Omental fat pad (tissue), 4 donors: ENCODE data around the gene MEGF11. TPM values are rescaled to one million over a fixed set of nuclear protein-coding genes. Genes with fewer than 3 reads are reported as not detected.

ENCODE experiments used
- ATAC-seq: fragments of 150-250 bp; one replicate; pipeline ENCODE4 v1.9.1; 2016; ENCODE audit warnings: mild to moderate bottlenecking, moderate library complexity; ENCODE audit not compliant: low FRiP score
- DNase-seq: peaks from one replicate; pipeline ENCODE4 v3.0.0-alpha.2; 2019; ENCODE audit warnings: low spot score
- CTCF ChIP-seq, 3 donors: fragments of 450-650 bp; IDR thresholded peaks; one replicate each; pipeline ENCODE4 v1.5.1; 2016 to 2017; ENCODE audit warnings: antibody characterized with exemption in 3 of 3, mild to moderate bottlenecking in 3 of 3, moderate library complexity in 2 of 3
- total RNA-seq, 4 donors: library from RNA; depleted of rRNA; stranded (reverse); fragments of >200 nt; gene quantifications; one replicate each; pipeline ENCODE4 v1.1.0, GENCODE V29; 2016

MEGF11 gene
- total RNA-seq, 4 donors from 2014 or later, result 0.47 TPM; not detected in 3

DNA sequence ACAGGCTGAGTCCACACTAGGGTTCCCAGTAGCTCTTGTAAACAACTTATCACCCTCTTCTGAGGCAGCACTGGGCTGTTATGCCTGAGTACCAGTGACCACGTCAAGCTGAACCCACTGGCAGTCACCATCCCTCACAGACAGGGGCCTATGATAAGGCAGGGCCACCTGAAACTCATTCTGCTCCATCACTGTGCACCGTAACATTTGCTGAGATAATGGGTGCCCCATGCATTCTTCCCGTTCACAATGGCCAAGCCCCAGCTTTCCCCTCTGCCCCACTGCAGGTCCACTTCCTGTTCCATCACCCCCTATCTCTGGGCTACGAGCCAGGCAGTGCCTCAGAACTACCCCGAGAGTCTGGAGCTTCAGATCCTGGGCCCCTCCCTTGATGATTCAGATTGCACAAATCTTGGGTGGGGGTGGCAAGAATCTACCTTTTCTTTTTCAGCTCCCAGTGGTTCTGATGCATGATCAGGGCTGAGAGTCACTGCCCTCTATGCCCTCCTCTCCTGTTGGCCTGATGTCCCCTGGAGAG lies 226.2 kb downstream of the MEGF11 start:
- peak; percentile 23 for ATAC-seq
- no peak for TF ChIP-seq CTCF (IDR thresholded peaks at IDR 0.05)
- DNase-seq, result no peak

DNA sequence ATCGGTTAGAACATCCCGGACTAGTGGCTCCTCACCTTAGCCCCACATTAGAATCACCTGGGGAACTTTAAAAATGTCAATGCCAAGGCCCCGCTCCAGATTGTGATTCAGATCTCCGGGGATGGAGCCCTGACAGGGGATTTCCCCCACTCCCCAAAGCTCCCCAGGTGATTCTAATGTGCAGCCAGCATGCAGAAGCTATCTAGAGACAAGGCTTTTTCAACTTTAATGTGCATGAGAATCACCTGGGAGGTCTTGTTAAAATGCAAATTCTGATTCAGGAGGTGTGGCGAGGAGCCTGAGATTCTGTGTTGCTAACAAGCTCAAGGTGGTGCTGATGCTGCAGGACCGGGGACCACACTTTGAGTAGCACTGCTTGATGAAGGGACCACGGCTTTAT lies 227.6 kb downstream of the MEGF11 start:
- ATAC-seq (no peak), DNase-seq (no peak)
- TF ChIP-seq CTCF (IDR thresholded peaks at IDR 0.05), result no peak

DNA sequence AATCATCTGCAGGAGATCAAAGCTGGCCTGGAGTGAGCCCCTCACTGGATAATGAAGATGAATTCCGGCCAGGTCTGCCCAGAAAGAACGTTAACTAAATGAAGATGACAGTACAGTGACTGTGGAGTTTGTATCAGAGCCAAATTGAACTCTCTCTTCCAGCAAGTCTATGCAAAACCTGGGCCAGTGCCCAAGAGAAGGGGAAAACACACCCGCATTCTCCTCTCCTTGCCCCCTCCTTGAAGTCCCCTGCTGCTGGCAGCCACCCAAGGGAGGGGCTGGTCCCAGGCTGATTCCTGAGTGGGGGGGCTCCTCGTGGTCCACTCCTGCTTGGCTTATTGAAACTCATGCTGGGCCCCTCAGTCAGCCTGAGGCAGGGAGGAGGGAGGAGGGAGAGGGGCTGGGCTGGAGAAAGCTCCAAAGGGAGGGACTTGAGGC lies 228.5 kb downstream of the MEGF11 start:
- no peak for TF ChIP-seq CTCF (IDR thresholded peaks at IDR 0.05)
- no peak for ATAC-seq
- DNase-seq, result no peak

DNA sequence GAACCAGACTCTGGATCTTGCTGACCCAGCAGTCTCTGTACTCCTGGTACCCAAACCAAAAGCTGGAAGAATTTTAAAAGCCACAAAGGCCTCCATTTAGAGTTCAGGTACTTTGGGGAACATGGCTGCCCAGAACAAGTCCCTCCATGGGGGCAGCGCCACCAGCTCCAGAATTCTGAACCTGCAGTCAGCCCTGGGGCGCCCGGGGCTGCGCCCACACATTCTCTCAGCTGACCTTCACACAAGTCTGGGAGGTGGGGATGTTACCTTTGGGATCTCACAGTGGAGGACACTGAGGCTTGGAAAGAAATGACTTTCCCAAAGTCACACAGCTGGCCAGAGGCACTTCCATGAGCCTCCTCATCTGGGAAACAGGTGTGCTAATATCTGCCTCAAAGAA lies 229.4 kb downstream of the MEGF11 start:
- no peak for ATAC-seq
- TF ChIP-seq CTCF (IDR thresholded peaks at IDR 0.05), result no peak

DNA sequence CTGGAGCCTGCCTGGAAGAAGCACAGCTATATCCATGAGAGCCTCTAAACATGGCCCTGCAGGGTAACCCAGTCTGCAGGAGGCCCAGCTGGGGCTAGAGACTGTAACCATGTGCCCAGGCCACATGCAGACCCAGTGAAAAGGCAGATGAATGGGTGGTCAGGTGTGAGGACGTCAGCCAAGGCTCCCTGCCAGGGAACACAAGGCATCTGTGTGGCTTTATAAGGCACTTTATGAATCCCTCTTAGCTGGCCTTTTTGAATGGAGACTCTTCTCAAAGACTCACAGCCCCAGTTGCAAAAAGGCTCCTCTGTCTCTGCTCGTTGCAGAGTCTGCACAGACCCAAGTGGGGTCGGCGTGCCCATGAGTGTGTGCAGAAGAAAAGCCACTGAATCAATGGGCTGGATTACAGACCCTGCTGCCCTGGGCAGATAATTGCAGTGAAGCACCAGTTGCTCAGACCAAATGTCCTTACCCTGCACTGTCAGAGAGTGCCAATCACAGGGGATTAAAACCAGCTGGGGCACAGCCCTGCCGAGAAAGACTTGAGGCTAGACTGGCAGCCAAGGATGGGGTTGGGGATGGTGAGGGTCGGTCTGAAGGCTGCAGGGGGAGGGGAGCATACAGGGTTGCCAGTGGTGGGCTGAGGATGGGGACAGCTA lies 230.1 kb downstream of the MEGF11 start:
- ATAC-seq (no peak), DNase-seq (no peak)
- TF ChIP-seq CTCF (IDR thresholded peaks at IDR 0.05), result no peak

More for the DNA sequence above, 229.4 kb downstream of the MEGF11 start:
- DNase-seq, result no peak

GRCh38 chr15:66022163-66022525 lies 231.4 kb downstream of the MEGF11 start:
- no peak for TF ChIP-seq CTCF (IDR thresholded peaks at IDR 0.05)
- ATAC-seq, result no peak

GRCh38 chr15:66021496-66022162 lies 231.9 kb downstream of the MEGF11 start:
- no peak for TF ChIP-seq CTCF (IDR thresholded peaks at IDR 0.05)
- ATAC-seq, result no peak
- DNase-seq, result no peak

More at GRCh38 chr15:66022163-66022525, 231.4 kb downstream of the MEGF11 start:
- no peak for DNase-seq
